Subcutaneous adipose tissue (tissue), 4 donors: ENCODE measurements around the gene DENND4C. TPM values are rescaled to one million over a fixed set of nuclear protein-coding genes. Genes with fewer than 3 reads are reported as not detected.

Experiments
- CTCF ChIP-seq: fragments of 450-650 bp; IDR thresholded peaks from one replicate; pipeline ENCODE4 v1.5.1; 2016; ENCODE audit warnings: low read depth, mild to moderate bottlenecking, control low read depth, antibody characterized with exemption, moderate library complexity
- total RNA-seq, 4 donors: library from RNA; depleted of rRNA; stranded (reverse); fragments of >200 nt; gene quantifications; one replicate each; pipeline ENCODE4 v1.1.0, GENCODE V29; 2016

Gene DENND4C
- total RNA-seq, 4 donors from 2014 or later: 111 to 309 (median 167) TPM

GRCh38 chr9:19369107-19369506 lies 138.6 kb downstream of the DENND4C start:
- TF ChIP-seq CTCF: no peak

DNA sequence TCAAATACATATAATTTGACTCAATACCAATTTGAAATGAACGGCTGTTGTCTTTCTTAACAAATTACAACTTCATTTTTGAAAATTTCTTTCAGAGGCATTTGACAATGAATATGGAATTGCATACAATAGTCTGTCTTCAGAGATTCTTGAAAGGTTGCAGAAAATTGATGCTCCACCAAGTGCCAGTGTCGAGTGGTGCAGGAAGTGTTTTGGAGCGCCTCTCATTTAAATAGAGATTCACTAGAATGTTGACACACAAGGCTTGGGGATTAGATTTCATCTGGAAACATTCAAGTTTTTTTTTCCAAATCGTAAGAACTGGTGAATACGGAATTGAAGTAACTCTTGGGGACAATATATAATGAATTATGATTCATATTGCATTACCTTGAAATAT lies 141.4 kb downstream of the DENND4C start:
- no peak for TF ChIP-seq CTCF

DNA sequence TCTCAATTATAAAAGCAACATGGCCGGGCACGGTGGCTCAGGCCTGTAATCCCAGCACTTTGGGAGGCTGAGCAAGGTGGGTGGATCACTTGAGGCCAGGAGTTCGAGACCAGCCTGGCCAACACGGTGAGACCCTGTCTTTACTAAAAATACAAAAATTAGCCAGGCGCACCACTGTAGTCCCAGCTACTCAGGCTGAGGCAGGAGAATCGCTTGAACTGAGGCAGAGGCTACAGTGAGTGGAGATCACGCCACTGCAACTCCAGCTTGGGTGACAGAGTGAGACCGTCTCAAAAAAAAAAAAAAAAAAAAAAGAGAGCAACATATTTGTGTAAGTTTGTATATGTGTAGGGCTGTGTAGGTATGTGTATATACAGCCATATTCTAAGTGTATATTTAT lies 142.1 kb downstream of the DENND4C start:
- TF ChIP-seq CTCF: no peak

DNA sequence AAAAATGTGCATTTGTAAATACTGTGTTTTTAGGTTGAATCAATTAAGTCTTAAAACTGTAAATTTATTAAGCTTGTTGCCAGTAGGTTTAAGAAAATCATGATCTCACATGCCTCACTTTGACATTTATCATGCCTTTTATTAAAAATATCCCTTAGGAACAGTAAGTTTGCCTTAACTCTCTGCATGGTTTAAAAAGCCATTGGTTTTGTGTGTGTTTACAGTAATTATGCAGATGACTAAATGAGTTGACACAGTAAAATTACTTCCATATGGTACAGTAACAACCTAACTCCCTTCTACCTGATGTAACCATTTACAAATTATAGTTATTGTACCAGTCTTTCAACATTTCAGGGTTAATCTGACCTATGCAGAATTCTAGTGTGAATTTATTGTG lies 143.0 kb downstream of the DENND4C start:
- TF ChIP-seq CTCF: no peak

GRCh38 chr9:19375538-19375937 lies 145.0 kb downstream of the DENND4C start:
- TF ChIP-seq CTCF: no peak

DNA sequence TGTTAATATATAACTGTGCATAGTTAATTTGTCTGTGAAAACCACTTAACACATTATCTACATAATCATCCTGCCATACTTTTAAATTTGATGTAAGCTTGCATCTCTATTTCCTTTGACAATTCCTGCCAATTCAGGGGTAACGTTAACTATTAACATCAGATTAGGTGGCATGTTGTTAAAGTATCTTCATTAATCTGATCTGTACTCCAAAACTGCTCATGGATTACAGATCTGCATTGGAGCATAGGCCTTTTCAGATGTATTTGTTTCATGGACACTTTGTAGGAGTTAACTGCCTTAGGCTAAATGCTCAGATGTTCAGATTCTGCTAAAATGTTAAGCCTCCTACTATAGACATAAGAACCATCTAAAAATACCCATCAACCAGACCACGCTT lies 146.4 kb downstream of the DENND4C start:
- TF ChIP-seq CTCF: no peak

GRCh38 chr9:19378164-19378563 lies 147.7 kb downstream of the DENND4C start:
- no peak for TF ChIP-seq CTCF
